ENCODE measurements around the gene KIF1B.

DNA sequence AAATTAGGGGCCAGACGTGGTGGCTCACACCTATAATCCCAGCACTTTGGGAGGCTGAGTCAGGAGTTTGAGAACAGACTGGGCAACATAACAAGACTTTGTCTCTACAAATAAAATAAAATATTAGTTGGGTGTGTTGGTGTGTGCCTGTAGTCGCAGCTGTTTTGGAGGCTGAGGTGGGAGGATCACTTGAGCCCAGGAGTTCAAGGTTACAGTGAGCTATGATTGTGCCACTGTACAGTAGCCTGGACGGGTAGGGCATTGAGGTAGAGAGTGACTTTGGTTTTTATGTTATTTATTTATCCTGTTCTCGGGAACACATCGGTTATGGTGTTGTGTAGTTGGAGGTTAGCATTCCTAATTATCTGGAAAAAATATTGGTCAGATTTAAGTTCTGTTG, 19.5 kb downstream of the KIF1B start:
- TF ChIP-seq POLR2A (IDR thresholded peaks at IDR 0.05; ENCODE audit: low read depth, low read length): no peak
- TF ChIP-seq POLR2AphosphoS5 (IDR thresholded peaks at IDR 0.05; ENCODE audit: low read depth, low read length): no peak
- TF ChIP-seq POU2F2 (IDR thresholded peaks at IDR 0.05; ENCODE audit: low read depth, low read length): no peak
- no peak for TF ChIP-seq SPI1 (IDR thresholded peaks at IDR 0.05; ENCODE audit: low read depth, low read length)
